Measurements from ENCODE around the gene BCL7B. TPM values are rescaled to one million over a fixed set of nuclear protein-coding genes. Genes with fewer than 3 reads are reported as not detected.

Gene BCL7B
- total and polyA plus RNA-seq, 2 of the 4 experiments (the other 2 are of a cell fraction), result 7.2 to 51.3 TPM

GRCh38 chr7:73567846-73568685, 10.6 kb upstream of the BCL7B start:
- H3K79me1 ChIP-seq (ENCODE audit: low read depth in 1 of 2, low read length in 2 of 2), result peaks cover 8 to 18% of the 10 kb centered on the region in 2 experiments
- no peak for ATAC-seq (ENCODE audit: low read depth)
- H4K91ac ChIP-seq (ENCODE audit: insufficient read depth, low read depth, low read length), result no peak overlapping the region
- no TSS peak for BruUV-seq (replicated peaks)
- dilution Hi-C loops (cut with HindIII; ENCODE audit: low sequenced_read_pairs, unreplicated experiment), result no loop called here
- H2AK5ac ChIP-seq (ENCODE audit: low read depth, low read length), result no peak overlapping the region
- H3K4ac ChIP-seq (ENCODE audit: low read depth, low read length), result no peak overlapping the region
- H3K56ac ChIP-seq (ENCODE audit: extremely low read depth, insufficient read depth, low read length), result no peak overlapping the region
- no peak overlapping the region for H2AK9ac ChIP-seq (replicated peaks; ENCODE audit: low read depth, low read length, poor library complexity)
- H3K9me1 ChIP-seq (ENCODE audit: insufficient read depth, low read length), result peaks cover 13% of the 10 kb centered on the region
- no peak overlapping the region for H2BK20ac ChIP-seq (ENCODE audit: low read depth, low read length)
- H3K9ac ChIP-seq (ENCODE audit: low read depth, low read length), result no peak overlapping the region
- H2BK5ac ChIP-seq (ENCODE audit: low read depth, low read length, poor library complexity, severe bottlenecking), result no peak overlapping the region
- POLR2A ChIA-PET (ENCODE audit: unreplicated experiment), result interaction anchor here (0.6 to 0.7 kb wide), 2 partner anchors 10 to 23 kb away, joined by 4 to 5 read pairs; partner anchors contain the start of gene TBL2
- peaks cover 9% of the 10 kb centered on the region for H4K20me1 ChIP-seq (ENCODE audit: insufficient read depth, low read length)
- H3K27ac ChIP-seq (ENCODE audit: insufficient read depth, low read length), result no peak overlapping the region
- no peak for DNase-seq
- H3K18ac ChIP-seq (ENCODE audit: low read depth, low read length), result no peak overlapping the region
- H3K36me3 ChIP-seq (ENCODE audit: control insufficient read depth, insufficient read depth, low read length), result peaks cover 34% of the 10 kb centered on the region
- H3K27me3 ChIP-seq (ENCODE audit: control insufficient read depth, insufficient read depth, low read length), result no peaks in the 10 kb centered on the region
- H3K4me1 ChIP-seq (ENCODE audit: control insufficient read depth, insufficient read depth, low read length), result 0 out of 2 replicates have a peak, but pooled peaks cover 2% of the 10 kb centered on the region
- no peaks in the 10 kb centered on the region for H3K9me3 ChIP-seq (ENCODE audit: control insufficient read depth, insufficient read depth, low read length)
- H3K14ac ChIP-seq (replicated peaks; ENCODE audit: low read depth, low read length), result no peak overlapping the region
- H3K23ac ChIP-seq (ENCODE audit: low read depth, low read length), result no peak overlapping the region
- intact Hi-C loops (cut with micrococcal nuclease), result no loop called here
- H3K4me2 ChIP-seq (ENCODE audit: low read depth, low read length), result no peak overlapping the region
- no peak overlapping the region for H2BK120ac ChIP-seq (ENCODE audit: low read depth, low read length)
- H4K5ac ChIP-seq (ENCODE audit: low read depth, low read length), result no peak overlapping the region
- CTCF ChIA-PET, result no interaction called here
- H2BK15ac ChIP-seq (ENCODE audit: low read depth, low read length), result no peak overlapping the region
- 90% methylated on average over 7 of the region's 12 CpGs; no CpG with 5 or more reads in 1 of the 2 experiments for WGBS, 2 experiments (ENCODE audit: extremely low coverage in 2 of 2, insufficient read length in 1 of 2)
- in situ Hi-C loops (cut with MboI; ENCODE audit: low sequenced_read_pairs), result no loop called here
- H4K8ac ChIP-seq (ENCODE audit: low read depth in 2 of 2, low read length in 2 of 2), result no peak overlapping the region
- H3K4me3 ChIP-seq (ENCODE audit: insufficient read depth, low read depth, low read length), result no peak overlapping the region
- no peak overlapping the region for H2AFZ ChIP-seq (replicated peaks; ENCODE audit: low read length, poor library complexity)
- TF ChIP-seq CEBPB (IDR thresholded peaks at IDR 0.05; ENCODE audit: low read depth, low read length) (no peak), NFE2L2 (IDR thresholded peaks at IDR 0.05; ENCODE audit: low read depth, low read length) (no peak), RCOR1 (IDR thresholded peaks at IDR 0.05; ENCODE audit: insufficient replicate concordance, low read length) (no peak), USF2 (IDR thresholded peaks at IDR 0.05; ENCODE audit: low read depth, low read length) (no peak), BHLHE40 (IDR thresholded peaks at IDR 0.05; ENCODE audit: low read depth, low read length) (no peak), MXI1 (IDR thresholded peaks at IDR 0.05; ENCODE audit: borderline replicate concordance, low read depth, low read length) (no peak), FOS (IDR thresholded peaks at IDR 0.05; ENCODE audit: low read depth, low read length) (no peak), SMC3 (IDR thresholded peaks at IDR 0.05; ENCODE audit: low read depth, low read length) (no peak), POLR2A (IDR thresholded peaks at IDR 0.05; ENCODE audit: low read depth, low read length) (no peak), RFX5 (IDR thresholded peaks at IDR 0.05; ENCODE audit: low read depth, low read length) (no peak), CTCF (conservative IDR thresholded peaks at IDR 0.05; ENCODE audit: low read depth, low read length) (no peak), RAD21 (IDR thresholded peaks at IDR 0.05; ENCODE audit: low read length) (no peak), MAFK (IDR thresholded peaks at IDR 0.05; ENCODE audit: low read depth, low read length) (no peak), MAZ (IDR thresholded peaks at IDR 0.05; ENCODE audit: borderline replicate concordance, low read depth, low read length) (no peak), CHD1 (IDR thresholded peaks at IDR 0.05; ENCODE audit: low read depth, low read length) (no peak)
